WI38 (cell line): ENCODE data around the gene RBM17.
A peak's percentile ranks its signal among the peaks of the same experiment; 100 is the strongest.

Experiments used
- H3K4me3 ChIP-seq: 2 replicates; pipeline ENCODE4 v1.5.1; 2011; ENCODE audit warnings: low read depth, mild to moderate bottlenecking, control low read depth, low read length
- CTCF ChIP-seq: IDR thresholded peaks from 2 replicates; pipeline ENCODE4 v1.5.1; 2012; ENCODE audit warnings: low read depth, mild to moderate bottlenecking, control low read depth, low read length

Gene RBM17

GRCh38 chr10:6153845-6154244 is 65.0 kb downstream of the RBM17 start:
- H3K4me3 ChIP-seq = no peak overlapping the region
- no peak for TF ChIP-seq CTCF

- no peak for TF ChIP-seq CTCF
- no peak overlapping the region for H3K4me3 ChIP-seq
Measured at GRCh38 chr10:6154566-6154965, 65.7 kb downstream of the RBM17 start.

- no peak for TF ChIP-seq CTCF
- H3K4me3 ChIP-seq = no peak overlapping the region
Measured at GRCh38 chr10:6158276-6158675, 69.4 kb downstream of the RBM17 start.

GRCh38 chr10:6161921-6162320 is 73.1 kb downstream of the RBM17 start:
- no peak for TF ChIP-seq CTCF
- H3K4me3 ChIP-seq = no peak overlapping the region

GRCh38 chr10:6162589-6163356 is 73.9 kb downstream of the RBM17 start:
- TF ChIP-seq CTCF = no peak
- H3K4me3 ChIP-seq = no peak overlapping the region; the same call in 1 of the 2 replicates

- TF ChIP-seq CTCF = no peak
- H3K4me3 ChIP-seq = peak overlapping the region; percentile 71
Measured at GRCh38 chr10:6163364-6164270, 74.8 kb downstream of the RBM17 start.
